Keratinocyte (primary cell): ENCODE data around the gene RMND5A.

ENCODE experiments used
- EZH2 ChIP-seq: IDR thresholded peaks from one replicate; pipeline ENCODE4 v1.6.1; 2012; ENCODE audit warnings: inconsistent platforms, mild to moderate bottlenecking, low read length, moderate library complexity
- TF ChIP-seq, protein P1 (sequence below), 3 experiments: IDR thresholded peaks in 1 of 3; conservative IDR thresholded peaks in 1 of 3; optimal IDR thresholded peaks in 1 of 3; 2 replicates in 2 of 3; 3 replicates in 1 of 3; pipeline versions ENCODE3 to v1.5.1; 2011; ENCODE audit warnings: low read length in 3 of 3, mild to moderate bottlenecking in 3 of 3, moderate library complexity in 2 of 3, control low read depth in 1 of 3, inconsistent platforms in 1 of 3; ENCODE audit not compliant: insufficient read depth in 2 of 3; ENCODE audit errors: extremely low read depth in 1 of 3

DNA sequence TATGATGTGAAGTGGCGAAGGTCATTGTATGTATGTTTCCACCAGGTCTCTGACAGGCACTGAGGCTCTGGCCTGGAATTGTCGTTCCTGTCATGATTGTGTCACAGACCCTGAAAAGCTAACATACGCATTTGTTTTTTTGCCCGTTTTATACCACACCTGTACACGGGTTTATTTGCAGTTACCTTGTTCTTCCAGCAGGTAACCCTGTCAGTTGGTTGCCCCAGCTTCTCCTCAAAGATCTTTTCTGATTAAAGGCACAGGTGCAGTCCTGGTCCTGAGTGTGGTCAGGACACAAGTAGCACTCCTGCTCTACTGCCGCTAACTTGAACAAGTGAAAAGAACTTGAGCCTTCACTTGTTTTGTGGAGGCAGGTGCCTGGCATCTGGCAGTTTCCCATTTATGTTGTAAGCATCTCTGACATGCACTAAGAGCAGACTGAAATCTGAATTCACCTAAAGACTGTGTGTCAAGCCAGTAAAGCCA is 50.8 kb downstream of the RMND5A start:
- TF ChIP-seq, protein P1, sequence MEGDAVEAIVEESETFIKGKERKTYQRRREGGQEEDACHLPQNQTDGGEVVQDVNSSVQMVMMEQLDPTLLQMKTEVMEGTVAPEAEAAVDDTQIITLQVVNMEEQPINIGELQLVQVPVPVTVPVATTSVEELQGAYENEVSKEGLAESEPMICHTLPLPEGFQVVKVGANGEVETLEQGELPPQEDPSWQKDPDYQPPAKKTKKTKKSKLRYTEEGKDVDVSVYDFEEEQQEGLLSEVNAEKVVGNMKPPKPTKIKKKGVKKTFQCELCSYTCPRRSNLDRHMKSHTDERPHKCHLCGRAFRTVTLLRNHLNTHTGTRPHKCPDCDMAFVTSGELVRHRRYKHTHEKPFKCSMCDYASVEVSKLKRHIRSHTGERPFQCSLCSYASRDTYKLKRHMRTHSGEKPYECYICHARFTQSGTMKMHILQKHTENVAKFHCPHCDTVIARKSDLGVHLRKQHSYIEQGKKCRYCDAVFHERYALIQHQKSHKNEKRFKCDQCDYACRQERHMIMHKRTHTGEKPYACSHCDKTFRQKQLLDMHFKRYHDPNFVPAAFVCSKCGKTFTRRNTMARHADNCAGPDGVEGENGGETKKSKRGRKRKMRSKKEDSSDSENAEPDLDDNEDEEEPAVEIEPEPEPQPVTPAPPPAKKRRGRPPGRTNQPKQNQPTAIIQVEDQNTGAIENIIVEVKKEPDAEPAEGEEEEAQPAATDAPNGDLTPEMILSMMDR (optimal IDR thresholded peaks at IDR 0.05 in 1 of 3, IDR thresholded peaks at IDR 0.05 in 1 of 3, conservative IDR thresholded peaks at IDR 0.05 in 1 of 3; ENCODE audit: extremely low read depth in 1 of 3, insufficient read depth in 2 of 3, low read length in 3 of 3): no peak
- TF ChIP-seq EZH2: no peak
